Epithelial cell of prostate (primary cell): ENCODE results near the gene RASSF5.
"Not testable (repeated sequence)": the region's sequence is repeated elsewhere in the genome, so short reads cannot be mapped to it uniquely, and the experiment has no call there.

ENCODE experiments used
- DNase-seq: peaks from one replicate; pipeline ENCODE4 v3.0.0-alpha.2; 2011; ENCODE audit warnings: low read depth, low spot score
- H3K27ac ChIP-seq: fragments of 450-650 bp; 2 replicates; pipeline ENCODE4 v1.5.1; 2017; ENCODE audit warnings: mild to moderate bottlenecking

RASSF5 gene

GRCh38 chr1:206472886-206473285, 34.4 kb upstream of the RASSF5 start:
- DNase-seq: no peak
- H3K27ac ChIP-seq: no peak overlapping the region

GRCh38 chr1:206476058-206476457, 31.3 kb upstream of the RASSF5 start:
- H3K27ac ChIP-seq: no peak overlapping the region

DNA sequence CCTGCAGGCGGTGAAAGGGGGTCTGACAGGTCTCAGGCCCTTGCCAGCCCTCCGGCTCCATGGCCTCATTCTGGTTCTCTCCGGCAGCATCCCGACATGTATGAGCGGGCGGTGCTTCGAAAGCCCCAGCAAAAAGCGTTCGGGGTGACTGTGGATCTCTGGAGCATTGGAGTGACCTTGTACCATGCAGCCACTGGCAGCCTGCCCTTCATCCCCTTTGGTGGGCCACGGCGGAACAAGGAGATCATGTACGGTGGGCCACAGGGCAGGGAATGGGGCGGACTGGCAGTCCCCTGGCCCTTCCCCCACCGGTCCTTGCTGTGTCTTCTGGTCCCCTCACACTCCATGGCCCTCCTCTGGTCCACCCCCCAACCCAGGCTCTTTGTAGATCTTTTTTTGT, 30.7 kb upstream of the RASSF5 start:
- H3K27ac ChIP-seq: no peak overlapping the region
- DNase-seq: no peak

More at GRCh38 chr1:206476058-206476457, 31.3 kb upstream of the RASSF5 start:
- DNase-seq: no peak

DNA sequence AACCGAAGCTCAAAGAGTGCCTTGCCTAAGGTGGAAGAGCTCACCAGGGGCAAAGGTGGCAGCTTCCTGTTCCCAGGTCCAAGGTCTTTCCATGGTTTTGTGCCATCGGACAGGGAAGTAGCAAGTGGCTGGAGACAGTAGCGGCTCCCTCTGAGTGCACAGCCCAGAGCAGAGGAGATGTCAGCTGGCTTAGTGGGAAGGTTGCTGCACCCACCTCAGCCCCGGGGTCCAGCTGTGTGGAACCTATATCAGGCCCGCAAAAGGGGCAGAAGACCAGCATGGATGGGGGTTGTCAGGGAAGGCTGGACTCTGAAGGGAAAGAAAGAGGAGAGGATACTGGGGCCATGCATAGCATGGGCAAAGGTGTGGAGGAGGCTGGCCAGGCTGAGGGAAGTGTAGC, 30.2 kb upstream of the RASSF5 start:
- no peak overlapping the region for H3K27ac ChIP-seq
- no peak for DNase-seq

DNA sequence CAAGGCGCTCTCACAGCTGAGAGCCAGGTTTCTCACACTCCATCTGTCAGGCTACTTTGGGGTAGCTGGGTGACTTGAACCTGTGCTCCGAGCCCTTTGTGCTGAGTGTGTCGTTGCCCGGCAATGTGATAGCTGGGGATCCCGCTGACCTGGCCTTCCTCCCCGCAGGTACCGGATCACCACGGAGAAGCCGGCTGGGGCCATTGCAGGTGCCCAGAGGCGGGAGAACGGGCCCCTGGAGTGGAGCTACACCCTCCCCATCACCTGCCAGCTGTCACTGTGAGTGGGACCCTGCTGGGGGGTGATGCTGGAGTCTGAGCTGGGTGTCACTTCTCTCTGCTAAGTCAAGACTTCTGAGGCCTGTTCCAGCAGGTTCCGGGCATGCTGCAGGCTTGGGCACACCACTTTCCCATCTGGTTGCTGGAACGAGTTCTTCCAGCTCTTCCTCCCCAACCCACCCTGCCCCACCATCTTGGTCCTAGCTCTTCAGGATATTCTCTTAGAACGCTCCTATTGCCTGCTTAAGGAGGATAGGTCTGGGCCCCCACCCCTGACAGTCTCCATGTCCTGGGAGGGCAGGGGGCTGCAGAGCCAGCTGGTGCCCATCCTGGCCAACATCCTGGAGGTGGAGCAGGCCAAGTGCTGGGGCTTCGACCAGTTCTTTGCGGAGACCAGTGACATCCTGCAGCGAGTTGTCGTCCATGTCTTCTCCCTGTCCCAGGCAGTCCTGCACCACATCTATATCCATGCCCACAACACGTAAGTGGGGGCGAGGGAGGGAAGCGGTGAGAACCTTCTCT, 29.6 kb upstream of the RASSF5 start:
- no peak overlapping the region for H3K27ac ChIP-seq
- DNase-seq: no peak

DNA sequence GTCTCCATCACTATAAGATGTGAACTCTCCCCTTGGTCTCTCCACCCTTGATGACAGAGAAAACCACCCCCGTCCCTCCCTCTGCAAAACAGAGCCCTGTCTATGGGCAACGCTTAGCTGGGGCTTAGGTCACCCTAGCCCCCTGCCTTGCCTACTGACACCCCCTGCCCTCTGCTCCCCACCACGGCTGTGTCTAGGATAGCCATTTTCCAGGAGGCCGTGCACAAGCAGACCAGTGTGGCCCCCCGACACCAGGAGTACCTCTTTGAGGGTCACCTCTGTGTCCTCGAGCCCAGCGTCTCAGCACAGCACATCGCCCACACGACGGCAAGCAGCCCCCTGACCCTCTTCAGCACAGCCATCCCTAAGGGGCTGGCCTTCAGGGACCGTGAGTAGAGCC, 28.6 kb upstream of the RASSF5 start:
- DNase-seq: no peak
- H3K27ac ChIP-seq: no peak overlapping the region

DNA sequence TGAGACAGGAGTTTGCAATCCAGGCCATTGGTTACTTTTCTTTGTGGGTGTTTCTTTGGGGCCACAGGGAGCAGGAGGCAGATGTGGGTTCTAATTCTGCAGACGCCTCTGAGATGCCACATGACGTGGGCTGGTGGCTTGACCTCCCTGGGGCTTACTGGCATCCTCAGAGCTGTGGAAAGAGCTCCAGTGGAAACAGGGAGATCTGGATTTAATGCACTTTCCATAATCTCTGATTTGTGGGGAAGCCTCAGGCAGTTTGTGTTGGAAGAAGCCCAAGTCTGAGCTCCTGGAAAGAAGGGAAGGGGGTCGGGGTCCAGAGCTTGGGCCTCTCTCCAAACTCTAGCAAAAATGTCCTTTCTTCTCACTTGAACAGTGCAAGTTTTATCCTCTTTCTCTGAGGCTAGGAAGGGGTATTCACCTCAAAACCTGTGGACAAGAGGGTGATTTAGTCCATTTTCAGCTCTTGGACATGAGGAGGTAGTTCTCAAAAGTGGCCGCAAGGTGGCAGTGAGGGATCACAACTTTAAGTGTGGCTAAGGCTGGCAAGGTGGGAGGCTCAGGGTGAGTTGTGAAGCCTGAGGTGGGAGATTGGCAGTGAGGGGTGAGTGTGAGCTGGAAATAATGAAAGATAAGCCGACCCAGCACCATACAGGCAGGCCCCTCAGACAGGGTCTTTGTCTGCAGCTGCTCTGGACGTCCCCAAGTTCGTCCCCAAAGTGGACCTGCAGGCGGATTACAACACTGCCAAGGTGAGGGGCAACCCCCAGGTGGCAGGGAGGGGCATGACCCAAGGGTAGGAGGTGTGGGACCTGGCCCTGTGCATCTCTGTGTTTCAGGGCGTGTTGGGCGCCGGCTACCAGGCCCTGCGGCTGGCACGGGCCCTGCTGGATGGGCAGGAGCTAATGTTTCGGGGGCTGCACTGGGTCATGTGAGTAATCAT, 27.9 kb upstream of the RASSF5 start:
- no peak for DNase-seq
- no peak overlapping the region for H3K27ac ChIP-seq

GRCh38 chr1:206480211-206480610, 27.1 kb upstream of the RASSF5 start:
- H3K27ac ChIP-seq: no peak overlapping the region
- no peak for DNase-seq

DNA sequence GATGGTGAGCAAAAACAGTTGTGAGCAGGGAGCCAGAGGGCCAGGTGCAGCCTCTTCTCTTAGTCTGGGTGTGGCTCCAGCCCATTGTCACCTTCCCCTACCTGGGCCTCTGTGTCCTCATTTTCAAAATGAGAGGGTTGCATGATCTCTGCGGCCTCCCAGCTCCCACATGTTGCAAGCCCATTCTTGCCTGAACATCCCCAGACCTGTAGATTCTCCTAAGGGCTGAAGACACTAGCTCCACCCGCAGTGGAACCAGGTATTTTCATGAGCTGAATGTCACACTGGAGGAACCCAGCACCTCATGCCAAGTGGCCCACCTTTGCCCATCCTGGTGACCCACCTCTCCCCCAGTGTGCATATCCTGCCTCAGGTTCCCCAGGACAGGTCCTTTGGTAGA, 24.7 kb upstream of the RASSF5 start:
- no peak overlapping the region for H3K27ac ChIP-seq
- DNase-seq: no peak

GRCh38 chr1:206483864-206484263, 23.5 kb upstream of the RASSF5 start:
- H3K27ac ChIP-seq, DNase-seq: not testable (repeated sequence)

GRCh38 chr1:206484901-206485300, 22.4 kb upstream of the RASSF5 start:
- H3K27ac ChIP-seq: no peak overlapping the region

GRCh38 chr1:206486995-206487788, 20.1 kb upstream of the RASSF5 start:
- DNase-seq: no peak
- no peak overlapping the region for H3K27ac ChIP-seq

More at GRCh38 chr1:206484901-206485300, 22.4 kb upstream of the RASSF5 start:
- DNase-seq: no peak

DNA sequence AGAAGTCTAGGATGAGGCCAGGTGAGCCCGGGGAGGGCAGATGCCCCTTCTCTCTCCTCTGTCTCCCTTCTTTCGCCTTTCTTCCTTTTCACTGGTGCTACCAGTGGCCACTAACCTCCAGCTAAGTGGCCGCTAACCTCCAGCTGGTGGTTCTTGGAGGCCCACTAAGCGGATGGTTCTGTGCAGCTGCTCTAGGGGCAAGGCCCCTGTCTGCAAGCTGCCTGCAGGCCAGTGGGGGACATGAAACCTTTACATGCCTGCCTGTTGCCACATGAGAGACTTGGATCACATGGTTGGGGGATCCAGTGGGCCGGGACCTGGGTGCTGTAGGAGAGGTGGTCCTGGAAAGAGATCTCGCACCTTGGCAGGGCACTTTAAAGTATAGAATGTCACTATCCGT, 19.4 kb upstream of the RASSF5 start:
- no peak for DNase-seq

GRCh38 chr1:206488466-206488865, 18.9 kb upstream of the RASSF5 start:
- no peak for DNase-seq
- no peak overlapping the region for H3K27ac ChIP-seq

More for the DNA sequence above, 19.4 kb upstream of the RASSF5 start:
- no peak overlapping the region for H3K27ac ChIP-seq

GRCh38 chr1:206489980-206490770, 17.2 kb upstream of the RASSF5 start:
- no peak overlapping the region for H3K27ac ChIP-seq
- DNase-seq: no peak

GRCh38 chr1:206490771-206491405, 16.4 kb upstream of the RASSF5 start:
- H3K27ac ChIP-seq: no peak overlapping the region
- DNase-seq: no peak

DNA sequence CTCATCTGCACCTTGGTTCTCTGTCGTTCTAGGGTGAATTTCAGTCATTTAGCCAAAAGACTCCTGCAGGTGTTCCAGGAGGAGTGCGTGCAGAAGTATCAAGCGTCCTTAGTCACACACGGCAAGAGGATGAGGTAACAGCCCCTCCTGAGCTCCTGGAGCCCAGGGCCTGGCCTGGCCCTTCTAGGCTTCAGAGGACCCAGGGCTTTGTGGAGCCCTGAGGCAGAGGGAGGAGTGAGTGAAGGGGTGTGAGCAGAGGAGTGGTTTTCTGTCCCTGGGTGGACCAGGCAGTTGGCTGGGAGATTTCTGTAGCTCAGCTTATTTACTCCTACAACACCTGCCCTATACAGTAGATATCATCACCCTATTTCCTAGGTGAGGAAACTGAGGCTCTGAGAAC, 15.7 kb upstream of the RASSF5 start:
- no peak overlapping the region for H3K27ac ChIP-seq
- no peak for DNase-seq

- H3K27ac ChIP-seq: no peak overlapping the region
- no peak for DNase-seq
Measured at GRCh38 chr1:206492589-206492988, 14.7 kb upstream of the RASSF5 start.

DNA sequence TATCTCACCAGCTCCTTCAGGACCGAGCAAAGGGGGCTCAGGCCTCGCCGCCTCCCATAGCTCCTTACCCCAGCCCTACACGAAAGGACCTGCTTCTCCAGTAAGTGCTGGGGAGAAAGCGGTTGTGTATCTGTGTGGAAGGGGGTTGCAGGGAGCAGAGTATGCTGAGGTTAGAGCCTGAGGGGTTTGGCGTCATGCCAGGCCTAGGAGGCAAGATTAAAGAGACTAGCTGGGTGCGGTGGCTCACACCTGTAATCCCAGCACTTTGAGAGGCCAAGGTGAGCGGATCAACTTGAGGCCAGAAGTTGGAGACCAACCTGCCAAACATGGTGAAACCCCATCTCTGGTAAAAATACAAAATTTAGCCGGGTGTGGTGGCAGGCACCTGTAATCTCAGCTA, 14.1 kb upstream of the RASSF5 start:
- no peak for DNase-seq
- no peak overlapping the region for H3K27ac ChIP-seq
